SK-N-MC (cell line): ENCODE measurements around the gene FBRS.

ENCODE experiments used
- EZH2 ChIP-seq: fragments of 200-600 bp; sonication (generic); IDR thresholded peaks from one replicate; pipeline ENCODE4 v1.6.1; 2017; ENCODE audit warnings: antibody characterized with exemption
- FOXP2 ChIP-seq: optimal IDR thresholded peaks from 2 replicates; pipeline ENCODE3; 2011; ENCODE audit warnings: mild to moderate bottlenecking, moderate library complexity; ENCODE audit not compliant: insufficient read depth; ENCODE audit errors: extremely low read length, control extremely low read depth
- POLR2AphosphoS5 ChIP-seq: IDR thresholded peaks from 2 replicates; pipeline ENCODE4 v1.6.1; 2012; ENCODE audit warnings: mild to moderate bottlenecking, low read depth, low read length, borderline replicate concordance

GRCh38 chr16:30680326-30680725 lies 22.1 kb downstream of the FBRS start:
- no peak for TF ChIP-seq POLR2AphosphoS5
- TF ChIP-seq EZH2 = no peak
- no peak for TF ChIP-seq FOXP2
